WI38 (cell line): ENCODE results near the gene TSPAN15.

ENCODE experiments used
- H3K4me3 ChIP-seq: 2 replicates; pipeline ENCODE4 v1.5.1; 2011; ENCODE audit warnings: low read depth, mild to moderate bottlenecking, control low read depth, low read length
- TF ChIP-seq, protein P1 (sequence below): IDR thresholded peaks from 2 replicates; pipeline ENCODE4 v1.5.1; 2012; ENCODE audit warnings: low read depth, mild to moderate bottlenecking, control low read depth, low read length

Gene TSPAN15

DNA sequence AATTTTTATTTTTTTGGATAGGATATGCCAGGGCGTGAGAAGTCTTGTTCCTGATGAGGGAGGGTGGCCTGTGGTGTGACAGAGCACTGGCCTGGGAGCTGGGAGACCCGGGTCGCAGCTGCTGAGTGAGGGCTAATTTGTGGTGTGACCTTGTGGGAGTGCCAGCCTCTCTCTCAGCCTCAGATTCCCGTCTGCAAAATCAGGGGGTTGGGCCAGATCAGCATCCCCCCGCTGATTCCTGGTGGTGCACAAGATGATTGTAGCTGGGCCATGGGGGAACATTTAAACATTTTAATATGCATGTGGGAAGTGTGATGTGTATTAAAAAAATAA is 14.9 kb downstream of the TSPAN15 start:
- TF ChIP-seq, protein P1, sequence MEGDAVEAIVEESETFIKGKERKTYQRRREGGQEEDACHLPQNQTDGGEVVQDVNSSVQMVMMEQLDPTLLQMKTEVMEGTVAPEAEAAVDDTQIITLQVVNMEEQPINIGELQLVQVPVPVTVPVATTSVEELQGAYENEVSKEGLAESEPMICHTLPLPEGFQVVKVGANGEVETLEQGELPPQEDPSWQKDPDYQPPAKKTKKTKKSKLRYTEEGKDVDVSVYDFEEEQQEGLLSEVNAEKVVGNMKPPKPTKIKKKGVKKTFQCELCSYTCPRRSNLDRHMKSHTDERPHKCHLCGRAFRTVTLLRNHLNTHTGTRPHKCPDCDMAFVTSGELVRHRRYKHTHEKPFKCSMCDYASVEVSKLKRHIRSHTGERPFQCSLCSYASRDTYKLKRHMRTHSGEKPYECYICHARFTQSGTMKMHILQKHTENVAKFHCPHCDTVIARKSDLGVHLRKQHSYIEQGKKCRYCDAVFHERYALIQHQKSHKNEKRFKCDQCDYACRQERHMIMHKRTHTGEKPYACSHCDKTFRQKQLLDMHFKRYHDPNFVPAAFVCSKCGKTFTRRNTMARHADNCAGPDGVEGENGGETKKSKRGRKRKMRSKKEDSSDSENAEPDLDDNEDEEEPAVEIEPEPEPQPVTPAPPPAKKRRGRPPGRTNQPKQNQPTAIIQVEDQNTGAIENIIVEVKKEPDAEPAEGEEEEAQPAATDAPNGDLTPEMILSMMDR = no peak
- H3K4me3 ChIP-seq = no peak overlapping the region

DNA sequence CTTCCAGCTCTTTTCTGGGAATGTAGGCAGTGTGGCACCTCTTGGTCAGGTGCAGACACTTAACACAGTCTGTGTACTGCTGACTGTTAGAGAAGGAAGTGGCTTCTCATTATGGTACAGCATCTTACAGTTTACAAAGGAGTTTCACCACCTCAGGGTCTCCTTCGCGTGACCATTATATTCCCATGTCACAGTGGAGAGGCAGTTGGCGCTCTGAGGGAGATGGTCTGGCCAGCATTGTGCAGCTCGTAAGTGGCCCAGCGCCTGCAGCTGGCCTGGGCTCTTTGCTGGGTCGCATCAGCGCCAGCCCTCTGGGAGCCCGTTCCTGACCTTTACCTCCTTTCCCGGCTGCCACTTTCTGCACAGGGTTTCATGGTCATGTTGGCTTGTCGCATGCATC is 15.4 kb downstream of the TSPAN15 start:
- no peak overlapping the region for H3K4me3 ChIP-seq
- TF ChIP-seq, protein P1 = no peak

DNA sequence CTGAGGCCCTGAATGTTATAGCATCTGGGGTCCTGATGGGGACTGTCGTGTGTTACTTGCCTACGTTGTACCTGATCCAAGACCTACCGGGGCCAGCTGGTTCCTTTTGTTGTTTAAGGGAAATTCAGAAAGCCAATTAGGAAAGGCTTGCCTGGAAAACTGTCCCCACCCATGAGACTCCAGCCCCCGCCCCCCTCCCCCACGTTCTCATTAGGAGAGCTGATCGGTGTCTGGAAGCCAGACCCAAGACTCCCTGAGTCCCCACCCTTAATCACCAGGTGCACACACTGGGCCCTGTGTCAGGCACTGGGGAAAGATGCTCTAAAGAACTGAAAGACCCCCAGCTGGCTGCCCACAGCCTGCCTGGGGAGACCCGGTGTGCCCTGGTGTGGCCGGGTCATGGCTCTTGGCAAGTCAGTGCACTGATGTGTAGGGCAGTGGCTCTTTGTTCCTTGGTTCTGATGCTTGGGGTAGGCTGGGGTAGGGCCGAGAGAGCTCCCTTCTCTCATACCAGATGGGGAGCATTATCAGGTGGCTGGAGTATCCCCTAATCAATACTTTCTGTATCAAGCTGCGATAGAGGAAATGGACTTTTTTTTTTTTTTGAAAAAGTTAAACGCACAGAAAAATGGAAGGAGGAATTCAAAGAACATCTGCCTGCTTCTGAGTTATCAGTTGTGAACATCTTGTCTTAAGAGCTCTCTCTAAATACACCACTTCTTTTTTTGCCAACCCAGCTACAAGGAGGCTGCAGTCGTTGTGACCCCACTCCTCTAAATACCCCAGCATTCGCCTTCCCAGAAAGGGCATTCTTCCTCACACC is 16.9 kb downstream of the TSPAN15 start:
- H3K4me3 ChIP-seq = no peak overlapping the region

DNA sequence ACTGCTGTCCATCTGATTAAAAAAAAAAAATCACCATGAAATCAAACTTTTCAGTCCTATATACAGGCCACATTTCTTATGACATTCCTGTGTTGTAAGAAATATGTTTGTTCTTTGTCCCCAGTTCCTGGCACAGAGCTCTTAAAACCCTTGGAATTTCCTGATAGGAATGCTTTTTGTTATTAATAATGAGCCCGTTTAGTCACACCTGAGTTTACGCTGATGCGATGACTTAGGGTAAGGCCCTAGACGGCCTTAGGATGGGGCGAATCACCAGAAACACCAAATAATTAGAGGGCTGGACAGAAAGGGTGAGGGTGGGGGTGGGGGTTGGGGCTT is 17.5 kb downstream of the TSPAN15 start:
- TF ChIP-seq, protein P1 = no peak
- H3K4me3 ChIP-seq = no peak overlapping the region

More for the DNA sequence above, 16.9 kb downstream of the TSPAN15 start:
- TF ChIP-seq, protein P1 = no peak

DNA sequence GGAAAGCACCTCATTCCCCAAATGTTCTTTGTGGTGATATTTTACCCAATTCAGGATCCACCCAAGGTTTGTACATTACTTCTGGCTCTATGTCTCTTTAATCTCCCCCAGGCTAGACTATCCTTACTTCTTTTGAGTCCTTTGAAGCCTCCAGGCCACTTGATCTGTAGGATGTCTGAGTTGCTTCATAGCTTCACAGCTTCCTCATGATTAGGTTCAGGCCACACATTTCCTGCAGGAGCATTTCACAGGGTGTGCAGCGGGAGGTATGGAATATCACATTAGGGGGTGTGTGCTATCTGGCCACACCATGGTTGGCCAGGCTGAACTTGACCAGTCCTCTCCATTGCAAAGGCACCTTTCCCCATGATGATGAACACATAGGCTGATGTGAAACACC is 18.7 kb downstream of the TSPAN15 start:
- TF ChIP-seq, protein P1 = no peak
- H3K4me3 ChIP-seq = no peak overlapping the region

DNA sequence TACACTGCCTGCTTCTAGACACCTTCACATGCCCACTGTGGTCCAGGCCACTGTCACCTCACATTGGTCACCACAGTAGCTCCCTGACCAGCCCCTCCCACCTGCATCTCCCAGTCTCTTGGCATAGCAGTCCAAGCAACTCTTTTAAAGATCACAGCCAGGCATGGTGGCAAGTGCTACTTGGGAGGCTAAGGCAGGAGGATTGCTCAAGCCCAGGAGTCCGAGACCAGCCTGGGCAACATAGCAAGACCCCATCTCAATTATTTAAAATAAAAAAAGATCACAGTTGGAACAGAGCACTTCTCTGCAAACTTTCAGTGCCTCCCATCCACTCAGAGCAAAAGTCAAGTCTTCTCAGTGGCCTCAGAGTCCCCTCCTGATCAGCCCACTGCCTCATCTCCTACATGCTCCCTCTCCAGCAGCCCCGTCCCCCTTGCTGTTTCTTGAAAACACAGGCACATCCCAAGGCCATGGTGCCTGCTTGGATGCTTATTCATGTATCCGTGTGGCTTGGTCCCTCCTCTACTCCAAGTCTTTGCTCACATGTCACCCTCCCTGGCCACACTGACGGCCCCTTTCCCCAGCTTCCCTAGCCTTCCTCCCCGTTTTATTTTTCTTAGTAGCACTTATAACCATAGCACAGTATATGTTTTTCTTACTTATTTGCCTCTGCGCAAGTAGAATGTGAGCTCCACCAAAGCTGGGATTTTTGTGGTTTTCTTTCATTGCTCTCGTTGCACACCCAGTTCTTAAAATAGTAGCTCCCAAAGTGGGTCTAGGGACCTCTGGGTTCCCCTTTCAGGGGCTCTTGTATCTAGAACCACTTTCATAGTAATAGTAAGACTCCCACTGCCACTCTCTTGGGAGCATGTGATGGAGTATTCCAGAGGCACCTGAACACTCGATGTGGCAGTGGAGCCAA is 19.5 kb downstream of the TSPAN15 start:
- H3K4me3 ChIP-seq = no peak overlapping the region
- TF ChIP-seq, protein P1 = no peak

DNA sequence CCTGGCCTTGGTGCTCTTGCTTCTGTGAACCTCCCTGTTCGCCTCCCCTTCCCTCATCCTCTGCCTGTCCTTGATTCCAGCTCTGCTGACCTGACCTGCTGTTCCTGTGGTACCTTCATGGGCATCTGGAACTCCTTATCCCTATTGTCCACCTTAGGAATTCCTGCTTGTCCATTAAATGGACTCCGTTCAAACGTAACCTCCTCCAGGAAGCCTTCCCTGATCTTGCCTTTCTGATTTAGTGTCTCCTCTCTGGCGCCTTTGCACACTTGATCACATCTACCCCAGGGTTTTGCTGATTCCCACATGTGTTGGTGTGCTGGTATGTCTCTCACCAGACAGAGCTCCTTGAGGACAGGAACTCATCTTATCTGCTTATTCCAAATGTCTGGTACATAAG is 20.9 kb downstream of the TSPAN15 start:
- TF ChIP-seq, protein P1 = no peak
- H3K4me3 ChIP-seq = no peak overlapping the region
